C4-2B (cell line): ENCODE results near the gene EGLN2.
A peak's percentile ranks its signal among the peaks of the same experiment; 100 is the strongest.

Experiments
- H3K27ac ChIP-seq: fragments of 450-650 bp; 2 replicates; pipeline ENCODE4 v1.5.1; 2017
- CTCF ChIP-seq: fragments of 450-650 bp; conservative IDR thresholded peaks from 2 replicates; pipeline ENCODE4 v1.5.1; 2017; ENCODE audit warnings: mild to moderate bottlenecking
- ZFX ChIP-seq: fragments of 450-650 bp; IDR thresholded peaks from 2 replicates; pipeline ENCODE4 v1.6.1; 2017

Gene EGLN2

GRCh38 chr19:40804783-40805242 lies 5.8 kb downstream of the EGLN2 start:
- TF ChIP-seq CTCF = peak; percentile 20; the same call in 1 of the 2 replicates
- no peak for TF ChIP-seq ZFX
- peak overlapping the region; percentile 70 for H3K27ac ChIP-seq

- peak overlapping the region; percentile 70 for H3K27ac ChIP-seq
- TF ChIP-seq CTCF (no peak), ZFX (no peak)
Observed at GRCh38 chr19:40805258-40805868, 6.4 kb downstream of the EGLN2 start.

- TF ChIP-seq CTCF = no peak
- TF ChIP-seq ZFX = no peak
- H3K27ac ChIP-seq = peak overlapping the region; percentile 70
Observed at GRCh38 chr19:40806423-40807146, 7.6 kb downstream of the EGLN2 start.

- TF ChIP-seq CTCF (no peak; the same call in 1 of the 2 replicates), ZFX (no peak)
- H3K27ac ChIP-seq = no peak overlapping the region
Observed at GRCh38 chr19:40807147-40808020, 8.4 kb downstream of the EGLN2 start.

- H3K27ac ChIP-seq = no peak overlapping the region
- TF ChIP-seq CTCF = no peak
- no peak for TF ChIP-seq ZFX
Observed at GRCh38 chr19:40808021-40808325, 9.0 kb downstream of the EGLN2 start.

GRCh38 chr19:40808497-40808896 lies 9.5 kb downstream of the EGLN2 start:
- TF ChIP-seq CTCF (no peak), ZFX (no peak)
- H3K27ac ChIP-seq = no peak overlapping the region
